ENCODE measurements around the gene LRRC37A2.
"Not testable (repeated sequence)": the region's sequence is repeated elsewhere in the genome, so short reads cannot be mapped to it uniquely, and the experiment has no call there.

The LRRC37A2 gene

GRCh38 chr17:46598344-46598931 is 86.2 kb downstream of the LRRC37A2 start:
- not testable (repeated sequence) for DNase-seq (ENCODE audit: low read depth in 2 of 2)

GRCh38 chr17:46600767-46601166 is 88.5 kb downstream of the LRRC37A2 start:
- not testable (repeated sequence) for DNase-seq (ENCODE audit: low read depth in 2 of 2)

GRCh38 chr17:46603125-46603524 is 90.9 kb downstream of the LRRC37A2 start:
- not testable (repeated sequence) for DNase-seq (ENCODE audit: low read depth in 2 of 2)

Data from stimulated activated CD8-positive, alpha-beta memory T cell treated with anti-CD3 and anti-CD28 coated beads, Interleukin-7, amount 100 ng/mL, for 4 hours (primary cell).